Muscle layer of colon (tissue), 2 donors: ENCODE data around the gene TSPAN14.

Experiments
- H3K27ac ChIP-seq: one replicate; pipeline ENCODE4 v1.7.0; 2013; ENCODE audit warnings: low read depth, mild to moderate bottlenecking, low read length, moderate library complexity
- H3K27me3 ChIP-seq, 2 donors: one replicate each; pipeline ENCODE4 v1.7.0; 2013; ENCODE audit warnings: low read length in 2 of 2, mild to moderate bottlenecking in 2 of 2; ENCODE audit not compliant: insufficient read depth in 2 of 2, control insufficient read depth in 1 of 2
- H3K36me3 ChIP-seq: one replicate; pipeline ENCODE4 v1.7.0; 2013; ENCODE audit warnings: mild to moderate bottlenecking, low read length; ENCODE audit not compliant: insufficient read depth
- H3K4me1 ChIP-seq: one replicate; pipeline ENCODE4 v1.7.0; 2013; ENCODE audit warnings: mild to moderate bottlenecking, low read length; ENCODE audit not compliant: insufficient read depth
- H3K4me3 ChIP-seq, 2 donors: one replicate each; pipeline ENCODE4 v1.7.0; 2013; ENCODE audit warnings: low read length in 2 of 2, low read depth in 1 of 2, mild to moderate bottlenecking in 1 of 2, moderate library complexity in 1 of 2
- H3K9ac ChIP-seq: one replicate; pipeline ENCODE4 v1.7.0; 2013; ENCODE audit warnings: low read length
- H3K9me3 ChIP-seq: one replicate; pipeline ENCODE4 v1.7.0; 2013; ENCODE audit warnings: mild to moderate bottlenecking, low read length
- donor health status: abdominal sarcoma.
- donor health status: Adenocarcinoma of cecum.

Gene TSPAN14

DNA sequence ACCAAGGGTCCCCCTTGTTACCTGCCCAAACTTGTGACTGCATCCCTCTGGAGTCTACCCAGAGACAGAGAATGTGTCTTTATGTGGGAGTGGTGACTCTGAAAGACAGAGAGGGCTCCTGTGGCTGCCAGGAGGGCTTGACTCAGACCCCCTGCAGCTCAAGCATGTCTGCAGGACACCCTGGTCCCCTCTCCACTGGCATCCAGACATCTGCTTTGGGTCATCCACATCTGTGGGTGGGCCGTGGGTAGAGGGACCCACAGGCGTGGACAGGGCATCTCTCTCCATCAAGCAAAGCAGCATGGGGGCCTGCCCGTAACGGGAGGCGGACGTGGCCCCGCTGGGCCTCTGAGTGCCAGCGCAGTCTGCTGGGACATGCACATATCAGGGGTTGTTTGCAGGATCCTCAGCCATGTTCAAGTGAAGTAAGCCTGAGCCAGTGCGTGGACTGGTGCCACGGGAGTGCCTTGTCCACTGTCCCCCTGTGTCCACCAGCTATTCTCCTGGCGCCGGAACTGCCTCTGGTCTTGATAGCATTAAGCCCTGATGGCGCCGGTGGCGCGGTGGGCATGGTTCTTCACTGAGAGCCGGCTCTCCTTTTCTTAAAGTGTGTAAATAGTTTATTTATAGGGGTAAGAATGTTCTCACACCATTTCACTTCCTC, 64.2 kb downstream of the TSPAN14 start:
- Histone ChIP-seq H3K4me1 (no peaks in the 10 kb centered on the region), H3K9ac (no peak overlapping the region), H3K27me3 (no peaks in the 10 kb centered on the region), H3K9me3 (no peaks in the 10 kb centered on the region), H3K36me3 (peaks cover 56% of the 10 kb centered on the region), H3K27ac (no peak overlapping the region), H3K4me3 (no peak overlapping the region)

DNA sequence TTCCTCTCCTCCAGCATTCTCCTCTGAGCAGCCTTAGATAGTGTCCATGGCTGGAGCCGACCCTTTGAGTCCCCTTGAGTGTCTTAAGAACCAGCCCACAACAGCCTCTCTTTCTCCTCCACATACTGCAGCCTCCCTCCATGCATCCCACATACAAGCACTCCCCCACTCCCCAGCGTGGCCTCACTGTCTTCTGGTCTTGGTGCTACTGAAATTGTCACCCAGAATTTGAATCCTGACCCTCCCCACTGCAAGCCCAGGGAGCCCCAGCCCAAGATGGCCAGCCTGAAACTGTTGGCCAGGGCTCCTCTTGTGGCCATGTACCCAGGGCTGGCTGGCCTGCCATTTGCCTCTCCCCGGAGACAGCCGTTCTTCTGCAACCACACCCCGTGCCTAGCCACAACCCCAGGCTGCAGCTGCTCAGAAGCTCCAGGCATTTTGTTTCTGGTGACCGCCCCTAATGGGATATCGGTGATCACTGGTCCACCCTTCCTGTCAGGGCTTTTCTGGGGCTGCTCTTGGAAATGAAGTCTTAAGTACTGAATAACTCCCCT, 64.8 kb downstream of the TSPAN14 start:
- peaks cover 50% of the 10 kb centered on the region for H3K36me3 ChIP-seq
- no peak overlapping the region for H3K27ac ChIP-seq
- no peak overlapping the region for H3K9ac ChIP-seq
- H3K4me1 ChIP-seq, result no peaks in the 10 kb centered on the region
- no peak overlapping the region for H3K4me3 ChIP-seq
- no peaks in the 10 kb centered on the region for H3K9me3 ChIP-seq
- no peaks in the 10 kb centered on the region for H3K27me3 ChIP-seq

DNA sequence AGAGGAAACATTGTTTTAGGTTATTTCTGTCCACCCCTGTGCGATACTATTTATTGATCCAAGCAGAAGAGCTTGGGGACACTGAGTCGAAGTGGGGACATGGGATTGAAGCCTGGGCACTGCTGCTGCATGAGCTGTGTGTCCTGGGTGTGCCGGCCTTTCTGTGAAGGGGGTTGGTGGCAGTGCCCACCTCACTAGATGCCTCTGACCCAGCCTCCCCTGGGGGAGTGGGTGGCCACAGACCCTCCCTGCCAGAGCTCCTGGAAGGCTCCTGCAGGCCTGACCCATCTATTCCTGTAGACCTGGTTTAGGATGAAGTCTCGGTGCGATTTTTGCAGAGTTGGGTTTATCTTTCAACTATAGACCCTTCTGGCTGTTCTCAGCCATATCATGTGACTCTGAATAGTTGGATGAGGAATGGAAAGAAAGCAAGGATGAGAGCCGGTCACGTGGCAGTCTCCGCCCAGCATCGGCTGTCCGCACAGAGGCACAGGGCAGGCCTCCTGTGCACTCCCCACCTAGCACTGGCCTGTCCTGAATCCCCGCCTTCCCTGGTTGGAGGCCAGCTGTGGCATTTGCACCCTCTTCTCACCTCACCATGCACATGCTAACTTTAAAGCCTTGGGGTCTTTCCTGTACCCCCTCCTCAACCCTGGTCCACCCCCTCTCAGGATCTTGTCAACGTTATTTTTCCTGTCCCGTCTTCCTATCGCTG, 66.0 kb downstream of the TSPAN14 start:
- Histone ChIP-seq H3K27ac (no peak overlapping the region), H3K36me3 (peaks cover 40% of the 10 kb centered on the region), H3K4me3 (no peak overlapping the region), H3K4me1 (no peaks in the 10 kb centered on the region), H3K9me3 (no peaks in the 10 kb centered on the region), H3K27me3 (no peaks in the 10 kb centered on the region), H3K9ac (no peak overlapping the region)

DNA sequence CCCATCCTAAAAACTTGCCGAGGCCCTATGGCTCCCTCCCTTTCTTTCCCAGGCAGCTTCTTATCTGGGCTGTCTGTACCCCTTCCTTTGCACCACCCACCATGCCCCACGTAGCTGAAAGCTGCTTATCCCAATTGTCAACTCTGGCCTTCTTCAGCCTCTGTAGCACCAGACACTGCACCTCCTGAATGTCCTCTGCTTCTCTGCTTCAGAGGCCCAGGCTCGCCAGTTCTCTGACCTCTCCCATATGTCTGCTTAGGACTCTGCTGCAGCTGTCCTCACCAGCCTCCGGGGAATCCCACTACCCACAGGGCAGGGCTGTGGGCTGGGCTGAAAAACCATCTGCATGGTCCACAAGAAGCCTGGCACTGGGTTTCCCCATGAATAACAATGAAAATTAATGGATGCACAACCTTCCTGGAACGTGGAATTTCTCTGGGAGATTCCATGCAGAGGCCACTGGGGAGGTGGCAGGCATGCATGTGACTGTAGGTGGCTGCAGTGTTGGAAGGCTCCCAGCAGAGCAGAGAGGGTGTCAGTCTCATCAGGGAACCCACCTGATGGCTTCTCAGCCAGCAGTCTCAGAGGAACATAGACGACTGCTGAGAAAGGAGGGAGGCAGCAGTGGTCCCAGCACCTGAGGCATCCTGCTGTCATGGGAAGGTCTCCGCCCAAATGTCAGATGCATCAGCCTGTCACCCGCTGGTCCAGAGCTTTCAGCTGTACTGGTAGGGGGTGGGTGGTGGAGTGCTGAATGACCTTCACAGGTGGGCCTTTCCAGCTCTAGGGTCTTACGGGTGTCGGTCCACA, 66.8 kb downstream of the TSPAN14 start:
- H3K27me3 ChIP-seq, result no peaks in the 10 kb centered on the region
- no peak overlapping the region for H3K27ac ChIP-seq
- no peaks in the 10 kb centered on the region for H3K4me1 ChIP-seq
- peaks cover 38% of the 10 kb centered on the region for H3K36me3 ChIP-seq
- H3K4me3 ChIP-seq, result no peak overlapping the region
- H3K9me3 ChIP-seq, result no peaks in the 10 kb centered on the region
- H3K9ac ChIP-seq, result no peak overlapping the region

DNA sequence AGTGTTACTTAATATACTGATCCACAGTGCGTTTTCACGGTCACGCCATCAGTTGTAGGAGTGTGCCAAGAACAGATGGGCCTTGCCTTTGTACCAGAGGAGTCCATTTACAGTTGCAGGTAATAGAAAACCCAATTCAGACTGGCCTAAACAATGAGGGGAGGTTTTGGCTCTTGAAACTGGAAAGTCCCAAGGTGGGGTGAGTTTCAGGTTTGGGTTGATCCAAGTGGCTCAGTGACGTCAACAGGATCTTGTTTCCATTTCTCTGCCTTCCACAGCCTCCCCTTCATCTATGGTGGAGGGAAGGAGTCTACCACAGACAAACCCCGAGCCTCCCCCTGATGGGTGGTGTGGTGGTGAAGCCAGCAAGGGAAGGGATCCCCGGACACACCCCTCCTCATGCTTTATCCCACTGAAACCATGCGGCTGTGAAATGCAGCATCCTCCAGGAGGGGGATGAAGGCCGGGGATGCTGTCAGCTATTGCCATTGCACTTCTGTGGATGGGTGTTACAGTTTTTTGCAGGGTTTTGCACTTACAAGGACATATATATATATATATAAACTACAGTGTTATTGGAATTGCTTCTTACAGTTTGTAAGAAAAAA, 68.8 kb downstream of the TSPAN14 start:
- Histone ChIP-seq H3K27me3 (no peaks in the 10 kb centered on the region), H3K4me1 (no peaks in the 10 kb centered on the region), H3K4me3 (no peak overlapping the region), H3K9me3 (no peaks in the 10 kb centered on the region), H3K9ac (no peak overlapping the region), H3K27ac (no peak overlapping the region), H3K36me3 (peaks cover 18% of the 10 kb centered on the region)

GRCh38 chr10:80523773-80524172, 69.7 kb downstream of the TSPAN14 start:
- no peak overlapping the region for H3K9ac ChIP-seq
- no peaks in the 10 kb centered on the region for H3K9me3 ChIP-seq
- no peak overlapping the region for H3K27ac ChIP-seq

GRCh38 chr10:80524190-80524909, 70.2 kb downstream of the TSPAN14 start:
- H3K9ac ChIP-seq, result no peak overlapping the region
- no peak overlapping the region for H3K27ac ChIP-seq
- no peaks in the 10 kb centered on the region for H3K4me1 ChIP-seq
- H3K4me3 ChIP-seq, result no peak overlapping the region
- no peaks in the 10 kb centered on the region for H3K9me3 ChIP-seq
- peaks cover 3% of the 10 kb centered on the region for H3K36me3 ChIP-seq
- H3K27me3 ChIP-seq, result no peaks in the 10 kb centered on the region

More at GRCh38 chr10:80523773-80524172, 69.7 kb downstream of the TSPAN14 start:
- H3K27me3 ChIP-seq, result no peaks in the 10 kb centered on the region
- H3K4me1 ChIP-seq, result no peaks in the 10 kb centered on the region
- no peak overlapping the region for H3K4me3 ChIP-seq
- peaks cover 9% of the 10 kb centered on the region for H3K36me3 ChIP-seq

- Histone ChIP-seq H3K9ac (no peak overlapping the region), H3K4me3 (no peak overlapping the region), H3K9me3 (no peaks in the 10 kb centered on the region), H3K27ac (no peak overlapping the region), H3K36me3 (no peaks in the 10 kb centered on the region), H3K4me1 (no peaks in the 10 kb centered on the region), H3K27me3 (no peaks in the 10 kb centered on the region)
Measured at GRCh38 chr10:80526218-80526617, 72.1 kb downstream of the TSPAN14 start.

DNA sequence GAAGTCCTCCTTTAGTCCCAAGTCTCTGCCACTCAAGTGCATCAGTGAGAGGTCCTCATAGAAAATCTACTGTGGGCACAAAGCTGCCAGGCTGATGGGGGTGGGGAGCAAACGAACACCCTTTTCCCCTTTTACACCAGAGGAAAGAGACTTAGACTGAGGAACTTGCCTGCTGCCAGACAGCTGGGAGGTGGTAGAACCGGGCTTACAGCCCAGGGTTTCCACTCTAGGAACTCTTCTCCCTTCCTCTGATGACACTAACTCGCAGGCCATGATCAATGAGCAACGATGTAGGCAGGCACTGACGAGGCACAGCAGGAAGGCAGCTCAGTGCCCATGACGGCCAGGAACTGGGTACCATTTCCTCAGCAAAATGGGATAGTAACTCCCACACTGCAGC, 72.6 kb downstream of the TSPAN14 start:
- no peak overlapping the region for H3K27ac ChIP-seq
- no peaks in the 10 kb centered on the region for H3K4me1 ChIP-seq
- H3K36me3 ChIP-seq, result no peaks in the 10 kb centered on the region
- no peak overlapping the region for H3K9ac ChIP-seq
- no peak overlapping the region for H3K4me3 ChIP-seq
- no peaks in the 10 kb centered on the region for H3K9me3 ChIP-seq
- H3K27me3 ChIP-seq, result no peaks in the 10 kb centered on the region

DNA sequence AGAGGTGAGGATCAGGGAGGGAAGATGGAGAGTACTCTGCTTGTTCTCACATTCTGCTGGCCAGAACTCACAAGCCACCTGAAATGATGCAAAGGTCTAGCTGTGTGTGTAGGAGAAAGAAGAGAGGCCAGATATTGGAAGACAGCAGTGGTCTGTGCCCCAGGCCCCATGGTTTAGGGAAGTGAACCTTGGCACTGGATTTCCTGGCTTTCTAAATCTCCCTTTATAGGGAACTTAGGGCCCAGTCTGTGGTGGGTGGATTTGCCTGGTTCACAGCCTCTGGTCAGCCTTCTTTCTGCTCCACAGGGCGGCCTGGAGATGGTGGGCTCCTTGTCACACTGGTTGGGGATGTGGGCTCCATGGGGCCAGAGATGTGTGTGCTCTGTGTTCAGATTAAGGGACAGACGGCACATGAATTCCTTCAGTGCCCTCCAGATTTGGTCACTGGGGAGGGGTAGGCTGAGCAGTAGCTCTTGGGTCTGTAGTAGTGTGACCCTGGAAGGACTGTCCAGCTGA, 74.1 kb downstream of the TSPAN14 start:
- no peak overlapping the region for H3K4me3 ChIP-seq
- H3K9me3 ChIP-seq, result no peaks in the 10 kb centered on the region
- no peaks in the 10 kb centered on the region for H3K36me3 ChIP-seq
- H3K27ac ChIP-seq, result no peak overlapping the region
- H3K27me3 ChIP-seq, result no peaks in the 10 kb centered on the region
- H3K9ac ChIP-seq, result no peak overlapping the region
- no peaks in the 10 kb centered on the region for H3K4me1 ChIP-seq
